Hematopoietic multipotent progenitor cell treated with erythropoietin and hydrocortisone succinate and interleukin-3 and kit ligand, for 6 days (in vitro differentiated cells): ENCODE results near the gene TSEN15.
A peak's percentile ranks its signal among the peaks of the same experiment; 100 is the strongest.
"Not testable (repeated sequence)": the region's sequence is repeated elsewhere in the genome, so short reads cannot be mapped to it uniquely, and the experiment has no call there.

ENCODE experiments used
- DNase-seq: peaks from one replicate; pipeline ENCODE4 v3.0.0-alpha.2; 2015

The TSEN15 gene

DNA sequence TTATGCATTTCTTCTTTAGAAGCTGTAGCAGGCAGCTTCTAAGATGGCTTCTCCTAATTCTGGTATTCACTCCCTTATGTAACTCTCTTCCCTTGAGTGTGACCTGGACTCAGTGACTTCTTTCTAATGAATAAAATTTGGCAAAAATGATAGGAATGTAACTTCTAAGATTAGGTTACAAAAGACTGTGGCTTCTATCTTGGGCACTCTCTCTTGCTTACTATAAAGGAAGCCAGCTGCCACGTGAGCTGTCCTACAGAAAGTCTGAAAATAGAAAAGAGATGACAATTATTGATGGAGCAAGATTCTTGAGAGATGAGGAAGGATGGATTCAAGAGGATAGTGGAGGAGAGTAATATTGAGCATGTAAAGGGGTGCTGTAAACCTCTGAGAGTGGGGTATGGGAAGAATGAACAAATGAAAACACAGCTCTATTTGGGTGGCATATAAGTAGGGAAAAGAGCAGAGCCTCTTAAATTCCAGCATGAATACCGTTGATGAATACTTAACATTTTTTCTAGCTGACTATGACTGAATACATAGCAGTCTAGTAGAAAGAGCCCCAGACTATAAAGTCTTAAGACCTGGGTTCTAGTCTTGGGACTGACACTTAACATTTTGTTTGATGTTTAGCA lies 5.5 kb downstream of the TSEN15 start:
- DNase-seq: no peak

DNA sequence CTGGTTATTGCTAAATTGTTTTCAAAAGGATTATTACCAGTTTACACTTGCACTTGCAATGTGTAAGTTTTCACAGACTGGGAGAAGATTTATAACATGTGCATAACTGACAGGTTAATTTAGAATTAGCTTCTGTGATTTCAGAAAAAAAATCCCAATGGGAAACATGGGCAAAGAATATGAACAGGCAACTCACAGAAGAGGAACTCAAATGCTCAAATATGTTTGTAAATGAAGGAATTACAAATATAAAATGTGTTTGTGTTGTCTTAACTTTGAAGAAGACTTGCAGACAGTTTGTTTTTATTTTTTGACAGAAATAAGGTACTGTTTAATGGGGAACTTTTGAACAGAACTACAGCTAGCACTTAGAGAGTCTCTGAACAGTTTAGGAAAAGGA lies 8.4 kb downstream of the TSEN15 start:
- DNase-seq: no peak

DNA sequence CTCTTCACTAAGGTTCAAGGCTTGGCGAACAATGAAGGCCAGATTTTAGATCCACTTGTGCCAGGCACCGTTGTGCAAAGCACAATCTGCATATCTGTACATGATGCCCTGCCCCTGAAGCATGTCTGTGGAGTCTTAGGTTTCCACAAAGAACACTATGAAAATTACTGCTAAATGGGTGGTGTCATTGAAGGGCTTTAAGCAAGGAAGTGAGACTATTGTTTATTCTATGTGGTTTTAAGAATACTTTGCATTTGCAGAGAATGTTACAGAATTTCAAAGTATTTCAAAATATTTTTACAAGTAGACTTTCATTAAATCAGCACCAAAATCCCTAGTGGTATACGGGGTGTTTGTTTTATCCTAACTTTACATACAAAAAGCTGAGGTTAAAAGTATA lies 8.8 kb downstream of the TSEN15 start:
- DNase-seq: no peak

DNA sequence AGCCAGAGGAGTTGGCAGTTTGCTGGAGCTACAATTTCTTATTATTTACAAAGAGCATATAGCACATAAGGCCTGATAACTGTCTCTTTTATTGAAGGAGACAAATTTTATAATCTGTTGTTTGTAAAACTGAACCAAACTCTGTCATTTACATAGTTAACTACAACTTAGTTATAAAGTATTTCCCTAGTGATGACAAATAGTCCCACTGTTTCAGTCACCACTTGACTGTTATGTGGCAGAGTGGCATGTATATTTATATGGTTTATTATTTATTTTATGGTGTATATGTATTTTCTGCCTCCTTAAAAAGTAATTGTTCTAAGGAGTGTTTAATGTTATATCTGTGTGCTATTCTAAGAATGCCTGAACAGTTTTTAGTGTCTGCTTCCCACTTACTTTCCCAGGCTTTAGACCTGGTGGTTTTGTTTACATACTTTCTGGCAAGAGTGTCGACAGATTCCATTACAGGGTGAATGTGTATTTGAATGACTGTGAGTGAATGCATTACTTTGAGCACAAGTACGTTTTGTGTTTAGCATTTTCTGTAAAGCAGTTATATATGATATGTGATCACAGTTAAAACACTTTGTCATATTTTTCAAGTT lies 10.0 kb downstream of the TSEN15 start:
- DNase-seq: no peak

DNA sequence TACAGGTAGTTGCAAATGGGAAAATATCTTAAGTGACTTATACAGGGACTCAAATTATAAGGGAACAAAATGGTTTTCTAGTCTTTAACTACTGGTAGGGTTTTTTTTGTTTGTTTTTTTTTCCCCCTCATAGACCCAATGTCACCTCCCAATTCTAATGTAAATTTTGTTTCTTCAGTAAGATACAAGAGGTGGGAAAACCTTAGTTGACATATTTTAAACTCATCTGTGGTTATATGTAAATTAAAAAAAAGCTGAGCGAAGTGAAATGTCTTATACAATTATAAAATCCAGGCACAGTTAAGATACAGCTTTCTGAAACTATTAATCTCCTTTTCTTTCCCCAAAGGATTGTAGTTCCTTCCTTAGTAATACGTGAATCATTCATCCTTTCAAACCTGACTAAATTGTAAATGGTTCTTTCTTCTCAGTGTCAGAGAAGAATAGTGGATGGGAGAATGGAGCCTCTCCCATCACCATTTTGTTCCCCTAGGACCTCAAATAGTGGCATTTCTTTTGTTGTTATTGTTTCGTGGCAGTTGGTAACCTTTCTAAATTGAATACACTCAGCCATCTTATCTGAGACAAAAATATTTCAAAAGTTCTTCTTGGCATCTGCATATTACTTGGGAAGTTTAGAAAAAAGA lies 11.2 kb downstream of the TSEN15 start:
- no peak for DNase-seq

DNA sequence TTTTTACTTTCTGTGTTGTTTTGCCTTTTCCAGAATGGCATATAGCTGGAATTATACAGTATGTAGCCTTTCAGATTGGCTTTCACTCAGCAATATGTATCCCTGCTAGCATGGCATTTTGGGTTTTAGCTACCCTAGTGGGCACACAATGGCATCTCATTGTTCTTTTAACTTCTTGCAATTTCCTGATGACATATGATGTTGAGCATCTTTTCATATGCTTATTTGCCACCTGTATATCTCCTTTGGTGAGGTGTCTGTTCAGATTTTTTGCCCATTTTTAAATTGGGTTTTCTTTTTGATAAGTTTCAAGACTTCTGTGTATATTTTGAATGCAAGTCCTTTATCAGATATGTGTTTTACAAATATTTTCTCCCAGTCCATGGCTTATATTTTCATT lies 14.0 kb downstream of the TSEN15 start:
- no peak for DNase-seq

DNA sequence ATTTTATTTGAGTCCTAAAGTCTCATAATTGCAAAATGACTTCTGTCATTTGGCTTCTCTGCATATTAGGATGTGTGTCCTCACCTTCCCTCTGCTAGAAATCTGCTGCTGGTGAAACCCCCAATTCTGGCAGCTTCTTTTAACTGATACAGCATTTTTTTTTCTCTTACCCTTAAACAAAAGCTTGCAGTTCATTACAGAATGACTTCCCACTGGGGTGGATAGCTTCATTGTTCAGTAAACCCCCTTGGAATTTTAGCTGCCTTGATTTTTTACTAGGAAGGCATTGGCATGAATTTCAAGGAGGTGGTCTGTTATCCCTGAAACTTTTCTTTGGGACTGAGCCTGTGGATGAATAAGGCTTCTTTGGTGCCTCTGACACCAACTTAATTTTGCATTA lies 16.8 kb downstream of the TSEN15 start:
- DNase-seq: no peak

DNA sequence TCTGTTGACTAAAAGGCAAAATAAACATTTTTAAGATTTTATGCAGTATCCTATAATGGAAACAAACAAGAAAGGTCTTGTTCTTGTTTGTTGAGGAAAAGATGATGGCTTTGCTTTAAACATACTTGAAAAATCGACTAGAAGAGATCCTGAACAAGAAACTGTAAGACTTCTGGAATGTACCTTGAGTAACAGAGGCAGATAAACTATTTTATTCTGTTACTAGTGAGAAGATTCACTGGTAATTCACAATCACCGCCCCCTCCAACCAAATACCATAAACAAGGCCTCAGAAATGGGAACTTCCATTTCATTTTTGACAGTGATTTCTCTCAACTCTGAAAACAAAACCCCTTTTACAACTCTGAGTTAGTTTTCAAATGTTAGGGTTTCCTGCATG lies 18.1 kb downstream of the TSEN15 start:
- DNase-seq: no peak

DNA sequence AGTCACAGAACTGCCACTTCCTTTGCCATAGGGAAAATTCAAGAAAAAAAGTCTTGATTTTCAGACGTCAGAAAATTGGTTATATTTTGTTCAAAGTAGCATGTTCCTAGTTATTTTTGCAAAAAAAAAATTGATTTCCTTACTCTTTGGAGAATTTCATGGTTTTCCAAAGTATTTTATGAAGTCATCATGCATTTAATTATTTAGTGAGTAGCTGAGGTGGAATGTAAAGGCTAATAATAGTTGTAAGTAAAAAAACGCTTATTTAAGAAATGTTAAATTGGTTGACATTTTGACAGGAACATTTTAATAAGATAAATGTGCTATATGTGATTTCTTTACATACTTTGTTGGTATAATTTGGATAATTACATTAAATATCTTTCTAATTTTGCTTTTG lies 20.8 kb downstream of the TSEN15 start:
- DNase-seq: no peak

DNA sequence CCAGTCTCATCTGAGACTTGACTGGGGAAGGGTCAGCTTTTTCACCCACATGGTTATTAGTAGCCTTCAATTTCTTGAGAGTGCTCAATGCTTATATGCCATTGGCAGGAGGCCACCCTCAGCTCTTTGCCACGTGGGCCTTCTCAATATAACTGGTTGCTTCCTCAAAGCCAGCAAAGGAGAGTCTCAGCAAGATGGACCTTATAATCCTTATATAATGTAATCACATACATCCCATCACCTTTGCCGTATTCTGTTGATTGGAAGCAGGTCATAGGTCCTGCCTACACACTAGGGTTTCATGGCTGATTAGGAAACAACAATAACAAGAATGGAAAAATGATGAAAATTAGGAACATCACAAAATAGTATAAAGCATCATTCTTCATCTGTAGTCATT lies 22.9 kb downstream of the TSEN15 start:
- no peak for DNase-seq

DNA sequence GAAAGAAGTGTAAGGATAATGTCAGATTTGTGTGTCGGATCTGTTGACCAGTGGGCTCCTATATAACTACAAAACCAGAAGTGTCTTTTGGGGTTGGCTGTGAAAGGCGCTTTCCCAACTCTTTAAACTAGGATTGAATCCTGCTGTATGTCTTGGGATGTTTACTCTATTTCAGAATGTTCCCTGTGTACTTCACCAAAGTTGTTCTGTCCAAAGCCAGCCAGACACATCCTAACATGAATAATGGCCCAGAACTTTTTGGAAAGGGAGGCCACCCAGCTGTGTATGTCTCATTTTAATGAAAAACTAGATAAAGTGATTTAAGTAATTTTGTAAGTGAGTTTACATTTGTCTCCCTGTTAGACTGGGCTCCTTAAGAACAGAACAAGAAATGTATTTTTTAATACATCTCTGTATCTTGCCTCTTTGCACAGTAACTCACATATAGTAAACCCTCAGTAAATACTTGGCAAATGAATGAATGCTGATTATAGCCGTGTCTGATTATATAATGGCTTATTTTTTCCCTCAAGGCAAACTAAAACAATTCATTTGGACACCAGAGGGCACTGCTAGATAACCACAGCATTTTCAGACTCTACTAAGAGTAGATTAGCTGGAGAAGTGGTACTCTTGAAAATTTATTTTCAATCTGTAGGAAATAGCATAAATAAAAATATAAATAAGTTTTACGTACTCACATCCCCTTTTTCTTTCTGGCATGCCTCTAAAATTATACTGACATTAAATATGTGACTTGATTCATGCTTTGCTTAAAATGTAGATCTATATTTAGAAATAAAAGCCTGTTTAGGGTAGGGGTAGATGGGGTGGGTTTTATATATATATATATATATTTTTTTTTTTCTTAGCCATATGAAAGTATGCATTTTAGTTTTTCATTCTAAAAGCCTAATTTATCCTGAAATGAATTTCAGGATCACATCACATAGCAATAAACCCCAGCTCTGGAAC lies 23.8 kb downstream of the TSEN15 start:
- peak; percentile 80 for DNase-seq

DNA sequence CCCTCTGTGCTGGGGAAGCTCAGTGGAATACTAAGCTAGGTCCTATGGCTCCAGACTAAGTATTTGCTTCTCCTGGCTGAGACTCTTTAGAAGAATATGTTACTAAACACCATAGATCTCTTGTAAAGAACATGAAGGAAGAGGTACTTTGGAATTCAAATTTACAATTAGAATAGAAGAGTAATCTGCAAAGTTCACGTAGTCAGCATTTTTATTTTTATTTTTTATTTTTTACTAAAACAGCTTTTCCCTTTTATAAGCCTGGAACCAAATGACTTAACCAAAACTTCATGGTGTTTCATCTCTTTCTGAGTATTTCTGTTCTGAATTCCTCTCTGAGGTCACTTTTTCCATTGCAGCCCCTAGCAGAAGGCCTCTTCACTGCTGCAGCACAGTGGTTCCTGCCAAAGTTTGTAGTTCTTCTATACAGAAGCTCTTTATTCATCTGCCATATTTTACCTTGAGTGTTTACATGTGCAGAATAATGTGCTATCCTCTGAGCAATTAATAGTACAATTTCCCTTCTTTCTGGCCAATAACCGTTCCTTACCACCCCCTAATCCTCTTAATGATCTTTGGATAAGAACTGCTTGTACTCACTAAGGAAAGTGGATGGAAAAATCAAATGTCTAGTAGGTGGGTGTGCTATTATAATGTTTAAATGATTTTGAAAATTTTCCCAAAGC lies 27.2 kb downstream of the TSEN15 start:
- DNase-seq: no peak

DNA sequence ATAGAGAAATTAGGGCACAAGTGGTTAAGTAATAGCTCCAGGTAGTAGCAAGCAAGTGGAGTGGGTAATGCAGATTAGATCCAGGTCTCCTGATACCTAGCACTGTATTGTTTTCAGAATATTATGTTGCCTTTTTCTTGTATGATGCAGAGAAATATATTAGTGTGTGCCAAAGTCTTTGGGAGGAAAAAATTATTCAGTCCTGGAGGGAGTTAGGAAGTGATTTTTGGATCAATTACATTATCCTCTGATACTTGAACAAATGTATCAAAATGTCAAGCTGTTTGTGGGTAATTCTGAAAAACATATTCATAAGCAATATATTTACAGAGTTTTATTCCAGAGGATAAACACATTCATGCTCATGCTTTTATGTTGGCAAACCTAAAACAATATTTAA lies 28.8 kb downstream of the TSEN15 start:
- DNase-seq: no peak

DNA sequence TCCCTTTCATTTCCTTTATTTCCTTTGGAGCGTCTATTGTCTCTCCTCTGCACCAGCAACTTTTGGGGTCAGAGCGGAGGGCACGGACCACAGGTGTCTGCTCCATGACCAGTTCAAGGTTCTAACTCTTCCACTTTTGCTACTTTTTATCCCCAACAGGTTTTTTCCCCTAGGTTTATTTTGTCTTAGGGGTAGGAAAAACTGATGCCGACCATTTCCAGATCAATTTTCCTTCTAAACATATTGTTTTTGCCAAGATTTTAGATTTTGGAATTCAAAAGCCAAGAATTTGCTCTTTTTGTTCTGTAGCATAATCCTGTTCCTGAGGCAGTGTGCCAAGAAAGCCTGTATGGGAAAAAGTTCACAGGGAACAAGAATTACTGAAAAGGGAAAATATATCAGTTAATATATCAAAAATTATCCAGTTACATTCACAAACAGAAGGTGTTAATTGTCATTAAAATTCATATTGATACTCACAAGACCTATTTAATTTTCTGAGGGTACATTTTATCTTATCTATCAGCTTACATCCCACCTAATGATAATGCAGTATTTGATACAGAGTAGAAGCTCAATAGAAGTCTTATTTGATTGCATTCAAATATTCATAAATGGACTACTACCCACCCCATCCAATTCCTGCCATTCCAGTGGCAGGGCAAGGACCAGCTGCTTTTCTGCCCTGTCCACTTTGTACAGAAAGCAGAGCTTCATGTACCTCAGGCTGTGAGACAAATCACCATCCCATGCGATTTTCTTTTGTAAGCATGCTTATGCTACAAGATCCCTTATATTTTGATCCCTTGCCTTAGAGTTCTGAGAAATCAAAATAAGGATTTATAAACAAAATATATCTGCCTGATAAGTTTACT lies 31.2 kb downstream of the TSEN15 start:
- no peak for DNase-seq

DNA sequence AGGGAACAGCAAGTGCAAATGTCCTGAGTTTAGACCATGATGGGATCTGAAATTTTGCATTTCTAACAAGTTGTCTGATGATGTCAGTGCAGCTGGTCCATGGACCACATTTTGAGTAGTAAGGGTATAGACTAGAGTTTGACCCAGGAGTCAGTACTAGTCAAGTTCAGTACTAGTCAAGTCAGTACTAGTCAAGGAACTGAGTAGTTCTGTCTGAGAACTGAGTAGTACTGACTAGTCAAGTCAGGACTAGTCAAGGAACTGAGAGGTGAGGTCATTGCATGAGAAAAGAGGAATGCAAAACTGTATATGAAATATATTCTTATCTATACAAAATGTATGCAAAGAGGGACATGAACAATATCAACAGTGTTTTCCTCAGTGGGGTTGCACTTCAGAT lies 34.1 kb downstream of the TSEN15 start:
- no peak for DNase-seq

DNA sequence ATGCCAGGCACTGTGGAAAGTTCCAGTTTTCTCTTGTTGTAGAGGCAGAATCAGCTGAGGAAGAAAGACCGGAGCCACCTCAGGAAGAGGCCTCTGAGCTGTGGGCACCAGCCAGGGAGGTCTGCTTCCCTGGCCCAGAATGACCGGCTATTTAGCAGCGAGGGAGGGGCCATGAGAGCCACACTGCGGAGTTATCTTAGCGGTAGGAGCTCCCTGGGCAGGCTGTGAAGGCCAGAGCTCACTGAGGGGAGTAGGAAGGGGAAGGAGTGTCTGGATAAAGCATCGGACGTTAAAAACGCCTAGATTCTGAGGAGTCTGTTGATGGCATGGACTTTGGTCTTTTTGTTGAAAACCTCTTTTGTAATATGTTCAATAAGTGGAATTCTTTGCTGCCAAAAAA lies 36.5 kb downstream of the TSEN15 start:
- no peak for DNase-seq

DNA sequence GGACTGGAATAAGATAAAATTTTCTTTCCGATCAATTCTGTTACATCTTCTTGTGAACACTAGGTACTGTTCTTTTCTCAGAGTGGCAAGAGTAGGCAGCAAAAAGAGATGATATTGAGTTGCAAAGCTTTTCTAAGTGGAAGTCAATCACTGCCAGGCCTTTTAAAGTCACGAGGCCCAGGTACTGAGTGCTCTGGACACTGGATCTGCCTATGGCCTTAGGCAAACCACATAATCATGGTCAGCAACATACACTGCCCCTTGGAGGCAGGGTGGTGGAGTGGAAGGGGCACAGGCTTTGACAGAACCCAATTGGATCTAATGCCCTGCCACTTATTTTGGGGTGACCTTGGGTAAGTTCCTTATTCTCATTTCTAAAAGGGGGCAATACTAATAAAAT lies 41.5 kb downstream of the TSEN15 start:
- no peak for DNase-seq

DNA sequence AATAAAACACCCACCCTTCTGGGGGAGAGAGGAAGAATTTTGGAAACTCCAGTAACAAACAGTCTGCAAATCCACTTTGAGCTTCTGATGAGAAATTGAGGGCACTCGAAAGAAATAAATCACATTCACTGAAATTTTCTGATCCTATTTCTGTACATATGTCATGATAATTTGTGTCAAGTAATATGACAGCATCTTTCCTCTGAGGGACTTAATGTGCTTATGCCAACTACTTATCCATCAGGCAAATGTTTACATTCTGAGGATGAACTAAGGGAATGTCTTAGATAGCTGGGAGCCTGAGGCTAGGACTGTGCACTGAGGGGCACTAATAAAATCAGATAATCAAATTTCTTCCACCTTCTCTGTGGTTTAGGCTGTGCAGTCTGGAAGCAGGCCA lies 44.5 kb downstream of the TSEN15 start:
- DNase-seq: no peak

DNA sequence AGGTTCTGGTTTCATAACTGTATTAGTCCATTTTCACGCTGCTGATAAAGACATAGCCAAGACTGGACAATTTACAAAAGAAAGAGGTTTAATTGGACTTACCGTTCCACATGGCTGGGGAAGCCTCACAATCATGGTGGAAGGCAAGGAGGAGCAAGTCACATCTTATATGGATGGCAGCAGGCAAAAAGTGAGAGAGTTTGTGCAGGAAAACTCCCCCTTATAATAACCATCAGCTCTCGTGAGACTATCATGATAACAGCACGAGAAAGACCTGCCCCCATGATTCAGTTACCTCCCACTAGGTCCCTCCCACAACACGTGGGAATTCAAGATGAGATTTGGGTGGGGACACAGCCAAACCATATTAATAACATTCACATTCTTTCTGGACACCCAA lies 45.0 kb downstream of the TSEN15 start:
- not testable (repeated sequence) for DNase-seq

DNA sequence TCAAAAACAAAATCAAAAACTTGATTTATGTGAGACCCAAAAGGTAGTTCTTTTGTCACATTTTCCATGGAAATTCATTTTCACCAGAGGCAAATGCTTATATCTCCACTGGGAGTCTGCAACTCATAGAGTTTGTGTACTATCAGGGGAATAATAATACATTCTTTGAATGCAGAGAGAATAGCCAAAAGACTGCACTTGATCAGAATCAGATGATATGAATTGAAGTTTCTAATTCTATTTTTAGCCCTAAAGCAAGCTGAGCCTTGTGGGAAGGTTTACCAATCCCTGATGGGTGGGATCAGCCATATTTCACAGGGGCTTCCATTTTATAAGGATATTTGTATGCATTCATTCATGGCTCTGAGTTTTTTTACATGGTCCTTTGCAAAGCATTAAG lies 49.6 kb downstream of the TSEN15 start:
- no peak for DNase-seq

DNA sequence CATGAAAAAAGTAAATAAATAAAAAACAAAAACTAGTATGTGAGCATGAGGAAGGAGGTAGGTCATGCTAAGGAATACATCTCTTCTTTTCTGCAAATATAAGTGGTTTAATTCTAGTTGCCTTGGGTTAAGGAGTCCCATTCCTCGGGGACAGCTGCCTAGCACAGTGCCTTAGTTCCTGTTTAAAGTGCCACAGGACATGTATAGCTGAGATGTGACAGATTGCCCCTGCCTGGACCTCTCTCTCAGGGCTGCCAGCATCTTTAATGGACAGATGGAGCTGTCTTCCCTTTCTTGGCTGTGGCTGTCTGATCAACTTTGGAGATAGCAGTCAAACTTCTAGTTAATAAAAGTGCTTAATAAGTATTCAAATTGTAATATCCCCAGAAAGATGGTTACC lies 50.0 kb downstream of the TSEN15 start:
- no peak for DNase-seq
